WTC11 (cell line): Measurements from ENCODE around the gene ST8SIA6.

Source experiments
- ATF1 ChIP-seq: sonication (generic); formaldehyde crosslinking; IDR thresholded peaks from 2 replicates; pipeline ENCODE4 v1.8.1; 2023; ENCODE audit warnings: mild to moderate bottlenecking, moderate library complexity, missing genetic modification reagents
- JUN ChIP-seq: sonication (generic); formaldehyde crosslinking; IDR thresholded peaks from 2 replicates; pipeline ENCODE4 v1.8.0; 2023; ENCODE audit warnings: mild to moderate bottlenecking, missing genetic modification reagents
- MYBL2 ChIP-seq: sonication (generic); formaldehyde crosslinking; IDR thresholded peaks from 2 replicates; pipeline ENCODE4 v1.8.1; 2023; ENCODE audit warnings: mild to moderate bottlenecking, moderate library complexity, missing genetic modification reagents
- NFYB ChIP-seq: sonication (generic); formaldehyde crosslinking; conservative IDR thresholded peaks from 2 replicates; pipeline ENCODE4 v1.8.0; 2022; ENCODE audit warnings: low read depth, missing genetic modification reagents
- TF ChIP-seq, protein P1 (sequence below): fragments of 200-600 bp; IDR thresholded peaks from 2 replicates; pipeline ENCODE4 v1.8.0; 2022; ENCODE audit warnings: antibody characterized with exemption
- TF ChIP-seq, protein P2 (sequence below): sonication (generic); formaldehyde crosslinking; IDR thresholded peaks from 2 replicates; pipeline ENCODE4 v1.8.0; 2022; ENCODE audit warnings: mild to moderate bottlenecking, missing genetic modification reagents
- TF ChIP-seq, protein P3 (sequence below): sonication (generic); formaldehyde crosslinking; IDR thresholded peaks from 2 replicates; pipeline ENCODE4 v1.8.0; 2023; ENCODE audit warnings: missing genetic modification reagents, mild to moderate bottlenecking, borderline replicate concordance
- TF ChIP-seq, protein P4 (sequence below): sonication (generic); formaldehyde crosslinking; IDR thresholded peaks from 2 replicates; pipeline ENCODE4 v1.8.0; 2022; ENCODE audit warnings: mild to moderate bottlenecking, missing genetic modification reagents
- TF ChIP-seq, protein P5 (sequence below): sonication (generic); formaldehyde crosslinking; IDR thresholded peaks from 2 replicates; pipeline ENCODE4 v1.8.1; 2022; ENCODE audit warnings: missing genetic modification reagents, borderline replicate concordance

DNA sequence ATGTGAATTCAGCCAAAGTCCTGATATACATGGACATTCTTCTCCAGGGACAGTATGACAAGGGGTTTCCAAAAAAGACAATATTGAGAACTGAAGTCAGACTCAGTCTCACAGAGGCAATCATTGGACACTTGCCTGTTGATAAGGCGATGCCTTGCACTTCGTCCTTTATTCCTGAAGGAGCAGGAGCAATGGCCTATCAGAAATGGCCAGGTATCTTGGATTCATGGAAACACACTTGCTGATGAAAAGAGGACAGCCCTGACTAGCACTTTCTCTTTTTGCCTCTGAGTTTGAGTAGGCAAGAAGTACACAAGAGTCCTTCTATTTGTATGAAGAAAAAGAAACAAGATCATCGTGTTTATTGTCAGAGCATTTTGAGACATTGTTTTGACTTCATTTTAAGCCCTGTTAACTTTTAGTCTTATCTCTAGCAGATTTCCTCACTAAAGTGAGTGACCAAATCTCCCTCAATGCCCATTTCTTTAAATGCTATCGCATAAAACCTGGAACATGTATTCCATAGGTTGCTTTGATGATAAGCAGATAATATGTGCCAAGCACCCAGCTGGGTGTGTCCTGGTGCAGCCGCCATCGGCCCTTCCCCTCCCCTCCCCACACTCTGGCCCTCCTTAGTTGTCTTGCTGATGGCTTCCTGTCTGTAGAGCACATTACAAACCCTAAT lies 26.6 kb downstream of the ST8SIA6 start:
- TF ChIP-seq MYBL2 (CRISPR knock-in tag) (no peak), NFYB (CRISPR knock-in tag) (no peak), ATF1 (CRISPR knock-in tag) (no peak), JUN (CRISPR knock-in tag) (no peak)
- TF ChIP-seq, protein P1, sequence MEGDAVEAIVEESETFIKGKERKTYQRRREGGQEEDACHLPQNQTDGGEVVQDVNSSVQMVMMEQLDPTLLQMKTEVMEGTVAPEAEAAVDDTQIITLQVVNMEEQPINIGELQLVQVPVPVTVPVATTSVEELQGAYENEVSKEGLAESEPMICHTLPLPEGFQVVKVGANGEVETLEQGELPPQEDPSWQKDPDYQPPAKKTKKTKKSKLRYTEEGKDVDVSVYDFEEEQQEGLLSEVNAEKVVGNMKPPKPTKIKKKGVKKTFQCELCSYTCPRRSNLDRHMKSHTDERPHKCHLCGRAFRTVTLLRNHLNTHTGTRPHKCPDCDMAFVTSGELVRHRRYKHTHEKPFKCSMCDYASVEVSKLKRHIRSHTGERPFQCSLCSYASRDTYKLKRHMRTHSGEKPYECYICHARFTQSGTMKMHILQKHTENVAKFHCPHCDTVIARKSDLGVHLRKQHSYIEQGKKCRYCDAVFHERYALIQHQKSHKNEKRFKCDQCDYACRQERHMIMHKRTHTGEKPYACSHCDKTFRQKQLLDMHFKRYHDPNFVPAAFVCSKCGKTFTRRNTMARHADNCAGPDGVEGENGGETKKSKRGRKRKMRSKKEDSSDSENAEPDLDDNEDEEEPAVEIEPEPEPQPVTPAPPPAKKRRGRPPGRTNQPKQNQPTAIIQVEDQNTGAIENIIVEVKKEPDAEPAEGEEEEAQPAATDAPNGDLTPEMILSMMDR = no peak
- TF ChIP-seq, protein P2, sequence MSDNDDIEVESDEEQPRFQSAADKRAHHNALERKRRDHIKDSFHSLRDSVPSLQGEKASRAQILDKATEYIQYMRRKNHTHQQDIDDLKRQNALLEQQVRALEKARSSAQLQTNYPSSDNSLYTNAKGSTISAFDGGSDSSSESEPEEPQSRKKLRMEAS = no peak
- TF ChIP-seq, protein P3, sequence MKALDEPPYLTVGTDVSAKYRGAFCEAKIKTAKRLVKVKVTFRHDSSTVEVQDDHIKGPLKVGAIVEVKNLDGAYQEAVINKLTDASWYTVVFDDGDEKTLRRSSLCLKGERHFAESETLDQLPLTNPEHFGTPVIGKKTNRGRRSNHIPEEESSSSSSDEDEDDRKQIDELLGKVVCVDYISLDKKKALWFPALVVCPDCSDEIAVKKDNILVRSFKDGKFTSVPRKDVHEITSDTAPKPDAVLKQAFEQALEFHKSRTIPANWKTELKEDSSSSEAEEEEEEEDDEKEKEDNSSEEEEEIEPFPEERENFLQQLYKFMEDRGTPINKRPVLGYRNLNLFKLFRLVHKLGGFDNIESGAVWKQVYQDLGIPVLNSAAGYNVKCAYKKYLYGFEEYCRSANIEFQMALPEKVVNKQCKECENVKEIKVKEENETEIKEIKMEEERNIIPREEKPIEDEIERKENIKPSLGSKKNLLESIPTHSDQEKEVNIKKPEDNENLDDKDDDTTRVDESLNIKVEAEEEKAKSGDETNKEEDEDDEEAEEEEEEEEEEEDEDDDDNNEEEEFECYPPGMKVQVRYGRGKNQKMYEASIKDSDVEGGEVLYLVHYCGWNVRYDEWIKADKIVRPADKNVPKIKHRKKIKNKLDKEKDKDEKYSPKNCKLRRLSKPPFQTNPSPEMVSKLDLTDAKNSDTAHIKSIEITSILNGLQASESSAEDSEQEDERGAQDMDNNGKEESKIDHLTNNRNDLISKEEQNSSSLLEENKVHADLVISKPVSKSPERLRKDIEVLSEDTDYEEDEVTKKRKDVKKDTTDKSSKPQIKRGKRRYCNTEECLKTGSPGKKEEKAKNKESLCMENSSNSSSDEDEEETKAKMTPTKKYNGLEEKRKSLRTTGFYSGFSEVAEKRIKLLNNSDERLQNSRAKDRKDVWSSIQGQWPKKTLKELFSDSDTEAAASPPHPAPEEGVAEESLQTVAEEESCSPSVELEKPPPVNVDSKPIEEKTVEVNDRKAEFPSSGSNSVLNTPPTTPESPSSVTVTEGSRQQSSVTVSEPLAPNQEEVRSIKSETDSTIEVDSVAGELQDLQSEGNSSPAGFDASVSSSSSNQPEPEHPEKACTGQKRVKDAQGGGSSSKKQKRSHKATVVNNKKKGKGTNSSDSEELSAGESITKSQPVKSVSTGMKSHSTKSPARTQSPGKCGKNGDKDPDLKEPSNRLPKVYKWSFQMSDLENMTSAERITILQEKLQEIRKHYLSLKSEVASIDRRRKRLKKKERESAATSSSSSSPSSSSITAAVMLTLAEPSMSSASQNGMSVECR (CRISPR knock-in tag) = no peak
- TF ChIP-seq, protein P4, sequence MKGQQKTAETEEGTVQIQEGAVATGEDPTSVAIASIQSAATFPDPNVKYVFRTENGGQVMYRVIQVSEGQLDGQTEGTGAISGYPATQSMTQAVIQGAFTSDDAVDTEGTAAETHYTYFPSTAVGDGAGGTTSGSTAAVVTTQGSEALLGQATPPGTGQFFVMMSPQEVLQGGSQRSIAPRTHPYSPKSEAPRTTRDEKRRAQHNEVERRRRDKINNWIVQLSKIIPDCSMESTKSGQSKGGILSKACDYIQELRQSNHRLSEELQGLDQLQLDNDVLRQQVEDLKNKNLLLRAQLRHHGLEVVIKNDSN (CRISPR knock-in tag) = no peak
- TF ChIP-seq, protein P5, sequence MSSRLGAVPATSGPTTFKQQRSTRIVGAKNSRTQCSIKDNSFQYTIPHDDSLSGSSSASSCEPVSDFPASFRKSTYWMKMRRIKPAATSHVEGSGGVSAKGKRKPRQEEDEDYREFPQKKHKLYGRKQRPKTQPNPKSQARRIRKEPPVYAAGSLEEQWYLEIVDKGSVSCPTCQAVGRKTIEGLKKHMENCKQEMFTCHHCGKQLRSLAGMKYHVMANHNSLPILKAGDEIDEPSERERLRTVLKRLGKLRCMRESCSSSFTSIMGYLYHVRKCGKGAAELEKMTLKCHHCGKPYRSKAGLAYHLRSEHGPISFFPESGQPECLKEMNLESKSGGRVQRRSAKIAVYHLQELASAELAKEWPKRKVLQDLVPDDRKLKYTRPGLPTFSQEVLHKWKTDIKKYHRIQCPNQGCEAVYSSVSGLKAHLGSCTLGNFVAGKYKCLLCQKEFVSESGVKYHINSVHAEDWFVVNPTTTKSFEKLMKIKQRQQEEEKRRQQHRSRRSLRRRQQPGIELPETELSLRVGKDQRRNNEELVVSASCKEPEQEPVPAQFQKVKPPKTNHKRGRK = no peak
